Measurements from ENCODE around the gene CDC25C.

GRCh38 chr5:138243794-138244193 is 87.8 kb downstream of the CDC25C start:
- TF ChIP-seq CTCF (IDR thresholded peaks at IDR 0.05; ENCODE audit: low read depth, low read length) (no peak), EZH2phosphoT487 (IDR thresholded peaks at IDR 0.05; ENCODE audit: low read depth) (no peak)

All from OCI-LY3 (cell line).